HG03460 (cell line): ENCODE measurements around the gene LYRM4.
"Not testable (repeated sequence)": the region's sequence is repeated elsewhere in the genome, so short reads cannot be mapped to it uniquely, and the experiment has no call there.

Experiments
- ATAC-seq: cut with Tn5 transposase; IDR thresholded peaks from one replicate; pipeline ENCODE4 v1.9.1; 2021; ENCODE audit not compliant: unreplicated experiment

LYRM4 gene

GRCh38 chr6:5125152-5126006 is 135.4 kb downstream of the LYRM4 start:
- ATAC-seq: no peak

GRCh38 chr6:5124526-5124925 is 136.2 kb downstream of the LYRM4 start:
- ATAC-seq: no peak

DNA sequence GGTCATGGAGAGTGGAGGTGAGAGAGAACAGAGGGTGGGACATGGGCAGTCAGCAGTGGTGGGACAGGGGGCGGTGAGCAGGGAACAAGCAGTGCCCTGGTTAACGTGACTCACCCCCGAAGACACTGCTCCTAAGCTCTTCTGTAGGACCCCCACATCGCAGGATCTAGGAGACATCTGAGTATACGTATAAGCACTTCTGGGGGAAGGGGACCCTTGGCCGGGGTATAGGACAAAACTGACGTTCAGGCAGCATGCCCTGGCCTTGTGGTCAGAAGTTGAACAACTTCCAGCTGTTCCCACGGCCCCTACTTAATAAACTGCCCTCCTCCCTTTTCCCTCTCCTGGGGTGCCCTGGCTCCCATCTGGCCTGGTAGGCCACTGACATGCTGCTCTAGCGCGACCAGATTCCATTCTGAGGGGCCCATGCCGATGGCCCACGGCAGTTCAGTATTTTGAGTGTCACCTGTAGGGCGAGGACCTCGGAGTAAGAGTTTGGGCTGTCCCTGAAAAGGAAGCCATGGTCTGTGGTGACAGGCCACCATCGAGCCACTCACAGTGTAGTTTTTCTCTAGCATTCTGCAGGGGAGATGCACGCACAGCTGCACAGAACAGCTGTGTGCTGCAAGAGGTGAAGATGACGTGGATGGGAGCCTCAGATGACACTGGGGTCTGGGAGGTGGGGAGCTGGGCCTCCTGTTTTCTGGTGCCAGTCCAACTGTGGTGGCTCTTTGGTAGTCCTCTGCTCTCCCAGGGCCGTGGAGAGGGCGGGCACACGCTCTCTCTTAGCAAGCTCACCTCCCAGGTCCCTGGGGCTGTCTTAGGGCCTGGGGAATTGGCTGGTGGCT is 137.2 kb downstream of the LYRM4 start:
- ATAC-seq: no peak

DNA sequence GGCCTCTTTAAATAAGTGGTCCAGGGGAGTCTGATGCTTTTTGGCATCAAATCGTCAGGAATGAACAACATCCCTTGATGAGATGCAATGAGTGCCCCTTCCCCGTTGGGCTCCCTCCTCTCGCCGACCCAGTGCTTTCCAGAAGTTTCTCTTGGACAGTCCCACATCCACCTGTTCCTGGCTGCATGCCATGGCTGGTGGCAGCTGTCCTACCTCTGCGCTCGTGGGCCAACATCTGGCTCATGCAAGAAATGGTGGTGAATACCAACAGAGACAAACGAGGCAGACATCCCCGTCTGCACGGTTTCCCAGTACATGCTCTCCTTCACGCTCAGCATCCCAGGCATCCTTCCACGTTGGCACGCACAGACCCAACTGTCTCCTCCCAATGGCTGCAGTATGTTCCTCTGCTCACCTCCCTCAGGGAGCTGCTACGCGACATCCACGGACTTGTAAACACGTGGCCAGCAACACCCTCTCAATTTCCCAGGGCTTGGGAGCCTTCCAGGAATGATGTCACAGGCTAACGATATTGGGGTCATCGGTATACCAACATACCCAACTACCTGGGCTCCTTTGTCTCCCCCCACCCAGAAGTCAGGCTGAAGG is 138.1 kb downstream of the LYRM4 start:
- ATAC-seq: no peak

- no peak for ATAC-seq
These were observed 138.8 kb downstream of the LYRM4 start for GRCh38 chr6:5121956-5122355.

- ATAC-seq: no peak
These were observed 139.3 kb downstream of the LYRM4 start for GRCh38 chr6:5121479-5121878.

- ATAC-seq: not testable (repeated sequence)
These were observed 140.2 kb downstream of the LYRM4 start for GRCh38 chr6:5120543-5120942.

GRCh38 chr6:5120011-5120410 is 140.7 kb downstream of the LYRM4 start:
- ATAC-seq: no peak

GRCh38 chr6:5119090-5119951 is 141.4 kb downstream of the LYRM4 start:
- no peak for ATAC-seq

DNA sequence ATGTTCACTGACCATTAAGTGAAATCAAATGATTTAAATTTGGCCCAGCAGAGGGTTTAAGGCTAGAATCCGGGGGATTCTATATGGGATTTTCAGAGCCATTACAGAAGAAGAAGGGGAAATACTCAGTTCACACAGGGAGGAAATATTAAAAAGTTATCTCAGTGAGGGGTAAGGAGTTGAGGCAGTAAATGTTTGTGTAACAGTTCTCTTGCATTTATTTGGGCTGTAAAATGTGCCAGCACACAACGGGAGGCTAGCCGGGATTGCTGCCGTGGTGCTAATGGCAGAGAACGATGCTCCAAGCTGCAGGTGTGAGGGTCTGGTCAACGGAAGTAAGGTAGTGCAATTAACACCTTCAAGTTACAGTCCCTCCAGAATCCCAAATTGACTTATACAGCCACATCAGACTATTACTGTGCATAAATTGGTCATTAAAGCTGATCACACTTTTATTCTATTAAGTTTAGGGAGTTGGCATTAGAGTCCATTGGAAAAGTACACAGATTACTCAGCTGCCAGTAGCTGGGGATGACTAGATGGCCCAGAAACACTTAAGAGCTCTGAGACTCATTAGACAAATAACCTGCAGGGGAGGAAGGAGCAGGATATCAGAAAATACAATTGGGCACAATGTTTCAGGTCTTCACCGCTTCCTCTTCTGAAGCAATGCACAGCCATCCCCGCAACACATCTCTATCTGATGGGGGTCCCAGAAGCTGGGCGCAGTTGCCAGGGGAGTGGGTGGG is 144.3 kb downstream of the LYRM4 start:
- ATAC-seq: no peak

DNA sequence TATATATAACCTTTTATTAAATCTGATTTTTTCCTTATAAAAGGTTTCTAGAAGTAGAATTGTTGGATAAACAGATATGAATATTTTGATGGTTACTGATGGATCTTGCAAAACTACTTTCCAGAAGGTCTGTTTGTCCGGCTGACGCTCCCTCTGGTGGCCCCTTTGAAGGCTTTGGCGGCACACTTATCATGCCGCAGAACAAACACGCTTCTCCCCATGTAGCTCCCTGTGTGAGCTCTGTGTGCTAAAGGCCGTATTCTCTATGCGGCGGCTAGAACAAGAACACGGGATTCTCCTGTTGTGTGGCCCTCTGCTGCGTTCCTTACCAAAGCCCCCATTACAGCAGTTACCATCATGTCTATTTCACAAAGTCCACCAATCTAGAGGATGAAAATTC is 145.6 kb downstream of the LYRM4 start:
- ATAC-seq: no peak

- no peak for ATAC-seq
These were observed 147.7 kb downstream of the LYRM4 start for GRCh38 chr6:5113096-5113495.

- ATAC-seq: no peak
These were observed 148.5 kb downstream of the LYRM4 start for GRCh38 chr6:5112066-5112799.

DNA sequence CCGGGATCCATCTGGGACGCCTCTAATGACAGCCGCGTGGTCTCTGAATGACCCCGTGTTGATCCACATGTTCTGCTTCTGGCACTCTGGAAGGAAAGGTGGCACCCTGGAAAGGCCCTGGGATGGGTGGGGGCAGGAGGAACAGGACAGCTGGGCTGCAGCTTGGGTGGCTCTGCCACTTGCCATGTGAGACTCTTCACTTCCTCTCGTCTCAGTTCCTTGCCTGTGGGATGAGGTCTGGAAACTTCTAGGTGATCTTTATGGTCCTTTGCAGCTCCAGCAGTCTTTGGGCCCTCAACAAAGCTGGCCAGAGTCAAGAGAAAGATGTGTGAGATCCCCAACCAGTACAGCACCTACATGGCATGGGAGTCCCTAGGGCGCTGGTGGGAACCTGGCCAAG is 149.1 kb downstream of the LYRM4 start:
- ATAC-seq: no peak

- ATAC-seq: no peak
These were observed 150.5 kb downstream of the LYRM4 start for GRCh38 chr6:5110246-5110645.

DNA sequence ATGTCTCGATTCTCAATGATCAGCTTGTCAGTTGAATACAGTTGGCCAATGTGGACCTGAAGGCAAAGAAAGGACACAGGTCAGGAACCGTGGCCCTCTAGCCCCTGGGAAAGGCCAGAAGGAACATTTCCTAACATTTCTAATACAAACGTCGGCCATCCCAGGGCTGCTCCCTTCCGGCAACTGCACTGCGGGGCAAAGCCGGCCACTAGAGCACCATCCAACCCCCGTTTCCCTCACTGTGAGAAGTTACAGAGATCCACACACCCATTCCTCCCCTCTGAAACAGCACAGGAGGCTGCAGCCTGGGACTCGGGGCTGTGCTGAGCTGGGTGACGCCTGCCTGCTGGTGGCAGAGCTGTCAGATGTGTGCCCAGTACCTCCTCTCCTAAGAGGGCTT is 151.3 kb downstream of the LYRM4 start:
- no peak for ATAC-seq

GRCh38 chr6:5108536-5109150 is 152.1 kb downstream of the LYRM4 start:
- ATAC-seq: no peak

DNA sequence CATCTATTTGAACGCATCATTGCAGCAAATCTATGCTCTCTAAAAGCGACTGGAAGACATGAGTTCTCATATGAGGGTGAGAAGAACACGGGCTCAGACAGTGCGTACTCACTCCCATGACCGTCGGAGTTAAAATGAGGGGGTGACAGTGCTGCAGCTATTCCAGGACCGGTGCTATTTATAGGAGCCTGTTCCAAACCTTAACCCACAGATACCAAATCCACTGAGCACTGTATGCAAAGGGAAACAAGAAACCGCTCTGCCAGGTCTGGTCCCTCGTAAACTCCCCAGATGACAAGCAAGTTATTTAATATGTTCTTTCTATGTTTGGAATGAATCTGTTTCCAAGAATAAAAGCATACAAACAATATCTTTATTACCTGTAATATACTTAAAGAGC is 152.7 kb downstream of the LYRM4 start:
- no peak for ATAC-seq

DNA sequence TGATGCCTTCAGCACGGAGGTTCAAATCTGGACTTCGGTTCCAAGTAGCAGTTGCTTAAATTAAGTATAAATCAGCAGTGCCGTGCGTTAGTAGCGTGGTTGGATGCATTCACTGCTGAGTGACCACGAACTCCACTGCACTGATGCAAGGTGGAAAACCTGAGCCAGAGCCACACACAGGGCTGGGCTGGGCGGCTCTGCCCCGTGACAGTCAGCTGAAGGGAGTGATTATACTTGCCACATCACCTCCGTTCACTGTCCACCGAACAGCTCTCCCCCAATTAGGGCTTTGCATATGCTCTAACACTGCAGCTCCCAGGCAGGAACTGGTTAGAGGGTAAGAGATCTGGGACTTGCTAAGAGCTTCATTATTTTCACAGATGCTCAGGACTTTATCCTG is 153.4 kb downstream of the LYRM4 start:
- ATAC-seq: no peak
